IPS DF 4.7 (cell line): ENCODE results near the gene ADORA1.

Experiments used
- DNase-seq: peaks from one replicate; pipeline ENCODE4 v3.0.0-alpha.2; 2013; ENCODE audit warnings: low spot score; ENCODE audit errors: extremely low read depth

The ADORA1 gene

DNA sequence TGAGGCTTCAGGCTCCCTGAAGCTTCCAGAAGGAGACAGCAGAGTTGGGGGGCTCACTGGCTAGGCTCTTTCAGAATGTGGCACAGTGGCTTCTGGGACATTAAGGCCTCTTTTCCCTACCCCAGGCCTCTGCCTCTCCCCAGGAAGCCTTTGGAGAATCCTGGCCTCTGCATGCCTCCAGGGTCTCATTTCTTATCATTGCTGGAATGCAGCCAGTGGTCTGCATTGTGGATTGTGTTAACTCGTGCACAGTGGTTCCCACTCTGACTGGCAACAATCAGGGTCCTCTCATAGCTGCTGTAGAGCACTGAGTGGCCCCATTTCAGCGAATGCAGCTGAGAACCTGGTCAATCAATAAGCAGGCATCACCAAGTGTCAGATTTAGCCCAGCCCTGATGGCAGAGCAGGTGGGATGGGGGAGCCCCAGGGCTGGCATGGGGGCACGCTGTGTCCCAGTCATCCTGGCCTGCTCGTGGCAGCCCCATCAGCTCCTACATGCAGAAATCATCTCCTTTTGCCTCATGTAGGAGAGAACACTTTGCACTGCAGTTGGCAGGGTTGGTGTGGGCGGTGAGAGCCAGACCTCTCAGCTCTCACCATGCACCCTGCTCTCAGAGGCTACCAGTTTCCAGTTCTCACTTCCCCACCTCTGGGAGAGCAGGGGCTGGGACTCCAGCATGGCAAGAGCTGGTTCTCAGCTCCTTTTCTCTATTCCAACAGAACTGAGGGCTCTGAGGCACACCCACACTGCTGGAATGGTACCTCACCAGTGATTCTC lies 13.4 kb downstream of the ADORA1 start:
- no peak for DNase-seq

- no peak for DNase-seq
Measured at GRCh38 chr1:203142124-203142523, 14.6 kb downstream of the ADORA1 start.

DNA sequence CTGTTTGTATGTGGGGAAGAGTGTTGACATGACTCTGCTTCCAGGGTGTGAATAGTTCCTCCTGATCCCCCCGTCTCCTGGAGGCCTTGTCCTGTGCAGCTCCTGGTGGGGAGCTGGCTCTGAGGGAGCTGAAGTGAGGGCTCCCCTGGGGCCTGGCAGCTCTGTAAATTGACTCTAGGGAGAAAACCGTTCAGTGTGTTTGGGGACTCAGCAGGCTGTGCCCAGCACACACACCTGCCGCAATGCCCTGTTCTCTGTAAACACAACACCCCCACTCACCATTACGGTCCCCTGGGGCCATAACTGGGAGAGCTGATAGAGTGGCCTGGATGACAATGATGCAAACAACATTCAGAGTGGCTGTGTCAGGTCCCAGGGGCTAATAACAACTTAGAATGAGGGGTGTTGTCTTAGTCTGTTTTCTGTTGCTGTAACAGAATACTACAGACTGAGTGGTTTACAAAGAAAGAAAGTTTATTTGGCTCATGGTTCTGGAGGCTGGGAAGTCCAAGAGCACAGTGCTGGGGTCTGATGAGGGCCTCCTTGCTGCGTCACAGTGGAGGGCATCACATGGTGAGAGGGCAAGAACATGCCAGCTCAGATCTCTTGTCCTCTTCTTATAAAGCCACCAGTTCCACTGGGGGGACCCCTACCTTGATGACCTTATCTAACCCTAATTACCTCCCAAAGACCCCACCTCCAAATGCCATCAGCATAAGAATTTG lies 15.3 kb downstream of the ADORA1 start:
- no peak for DNase-seq

- no peak for DNase-seq
Measured at GRCh38 chr1:203143641-203144040, 16.1 kb downstream of the ADORA1 start.

- DNase-seq, result no peak
Measured at GRCh38 chr1:203144661-203145060, 17.1 kb downstream of the ADORA1 start.

DNA sequence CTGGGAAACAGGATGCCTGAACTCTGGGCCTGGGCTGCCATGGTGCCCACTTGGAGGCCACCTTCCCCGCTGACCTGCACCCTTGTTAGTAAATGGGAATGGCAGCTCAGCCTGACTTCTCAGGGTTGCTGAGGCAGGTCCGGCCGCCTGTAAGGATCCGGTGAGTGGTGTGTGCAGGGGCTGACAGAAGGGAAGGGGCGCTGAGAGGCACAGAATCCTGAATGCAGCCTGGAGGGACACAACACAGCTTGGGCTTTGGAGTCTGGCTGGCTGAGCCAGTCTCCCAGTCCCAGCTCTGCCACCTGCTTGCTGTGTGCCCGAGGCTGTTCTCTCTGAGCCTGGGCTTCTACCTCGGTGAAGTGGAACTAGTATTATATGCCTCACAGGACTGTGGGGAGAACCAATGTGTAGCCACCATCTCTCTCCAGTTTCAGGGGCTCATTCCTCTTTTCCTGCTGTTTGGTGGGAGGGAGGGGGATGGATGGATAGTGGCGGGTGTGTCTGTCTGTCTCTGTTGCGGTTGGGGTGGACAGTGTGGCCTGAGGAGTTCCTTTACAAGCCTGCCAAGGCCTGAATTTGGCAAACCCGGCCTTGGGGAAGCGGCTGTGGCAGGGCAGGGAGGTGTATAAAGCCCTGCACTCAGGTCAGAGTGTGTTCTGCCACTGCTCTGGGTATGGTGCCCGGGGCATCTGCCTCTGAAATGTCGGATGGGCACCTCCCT lies 18.0 kb downstream of the ADORA1 start:
- DNase-seq, result no peak

DNA sequence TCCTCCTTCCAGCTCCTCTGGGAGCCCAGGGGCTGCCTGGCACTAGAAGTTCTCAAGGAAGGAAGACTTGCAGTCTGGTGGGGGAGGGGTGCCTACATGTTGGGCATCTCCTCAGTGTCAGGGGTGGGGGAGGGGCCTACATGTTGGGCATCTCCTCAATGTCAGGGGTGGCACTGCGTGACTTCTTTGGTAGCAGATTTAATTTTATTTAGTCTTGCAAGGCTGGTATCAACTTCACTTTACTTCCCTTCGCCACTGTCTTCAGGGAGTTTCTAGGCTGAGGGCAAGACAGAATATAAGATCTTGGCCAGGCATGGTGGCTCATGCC lies 18.5 kb downstream of the ADORA1 start:
- DNase-seq, result no peak

DNA sequence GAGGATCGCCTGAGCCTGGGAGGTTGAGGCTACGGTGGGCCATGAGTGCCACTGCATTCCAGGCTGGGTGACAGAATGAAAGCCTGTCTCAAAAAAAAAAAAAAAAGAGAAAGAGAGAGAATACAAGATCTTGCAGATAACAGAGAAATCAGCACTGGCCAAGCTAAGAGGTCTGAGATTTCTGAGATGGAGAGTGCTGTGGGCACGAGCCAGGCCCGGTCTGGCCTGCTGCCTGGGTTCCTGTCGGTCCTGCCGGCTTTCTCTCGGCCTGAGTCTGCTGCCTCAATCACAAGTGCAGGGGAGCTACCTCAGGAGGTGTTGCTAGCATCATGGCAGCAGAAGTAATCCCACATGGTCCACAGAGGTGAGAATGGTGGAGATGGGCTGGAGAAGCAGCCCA lies 19.0 kb downstream of the ADORA1 start:
- no peak for DNase-seq

DNA sequence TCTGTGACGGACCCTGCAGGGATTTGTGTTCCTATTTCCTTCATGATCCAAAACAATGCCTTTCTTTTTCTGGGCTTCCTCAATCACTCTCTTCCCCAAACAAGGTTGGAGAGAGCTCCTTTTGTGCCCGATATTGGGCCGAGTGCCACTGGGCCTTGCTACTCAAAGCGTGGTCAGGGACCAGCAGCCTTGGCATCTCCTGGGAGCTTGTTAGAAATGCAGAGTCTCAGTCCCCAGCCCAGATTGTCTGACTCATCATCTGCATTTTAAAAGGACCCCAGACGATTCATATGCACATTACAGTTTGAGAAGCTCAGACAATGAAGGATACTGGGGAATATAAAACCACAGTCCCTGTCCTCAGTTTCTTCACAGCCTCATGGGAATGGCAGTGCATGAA lies 19.9 kb downstream of the ADORA1 start:
- no peak for DNase-seq

DNA sequence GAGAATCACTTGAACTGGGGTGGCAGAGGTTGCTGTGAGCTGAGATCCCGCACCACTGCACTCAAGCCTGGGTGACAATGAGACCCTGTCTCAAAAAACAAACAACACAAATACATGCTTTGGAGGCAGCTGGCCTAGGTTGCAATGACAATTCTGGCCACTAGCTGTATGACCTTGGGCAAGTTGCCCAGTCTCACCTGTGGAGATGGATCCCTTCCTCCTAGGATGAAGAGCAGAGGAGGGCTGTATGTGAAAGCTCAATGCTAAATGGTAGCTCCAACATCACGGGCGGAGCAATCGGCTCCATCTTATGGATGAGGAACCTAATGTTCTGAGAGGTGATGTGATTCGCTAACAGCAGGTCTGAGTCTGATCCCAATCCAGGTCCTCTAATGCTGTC lies 20.6 kb downstream of the ADORA1 start:
- peak; percentile 36 for DNase-seq

DNA sequence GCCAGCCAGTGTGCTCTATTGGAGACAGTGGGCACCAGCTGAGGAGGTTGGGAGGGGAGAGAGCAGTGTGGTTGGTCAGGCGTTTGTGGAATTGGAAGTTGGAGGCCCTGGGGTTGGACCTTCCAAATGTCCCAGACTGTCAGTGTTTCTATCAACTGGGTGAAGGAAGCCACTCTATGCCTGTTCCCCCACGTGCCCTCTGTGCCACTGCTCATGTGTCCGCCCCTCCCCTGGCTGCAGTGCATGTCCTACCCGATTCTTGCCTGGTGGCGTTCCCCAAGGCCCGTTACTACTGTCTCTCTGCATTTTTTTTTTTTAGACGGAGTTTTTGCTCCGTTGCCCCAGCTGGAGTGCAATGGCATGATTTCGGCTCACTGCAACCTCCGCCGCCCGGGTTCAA lies 21.1 kb downstream of the ADORA1 start:
- no peak for DNase-seq

DNA sequence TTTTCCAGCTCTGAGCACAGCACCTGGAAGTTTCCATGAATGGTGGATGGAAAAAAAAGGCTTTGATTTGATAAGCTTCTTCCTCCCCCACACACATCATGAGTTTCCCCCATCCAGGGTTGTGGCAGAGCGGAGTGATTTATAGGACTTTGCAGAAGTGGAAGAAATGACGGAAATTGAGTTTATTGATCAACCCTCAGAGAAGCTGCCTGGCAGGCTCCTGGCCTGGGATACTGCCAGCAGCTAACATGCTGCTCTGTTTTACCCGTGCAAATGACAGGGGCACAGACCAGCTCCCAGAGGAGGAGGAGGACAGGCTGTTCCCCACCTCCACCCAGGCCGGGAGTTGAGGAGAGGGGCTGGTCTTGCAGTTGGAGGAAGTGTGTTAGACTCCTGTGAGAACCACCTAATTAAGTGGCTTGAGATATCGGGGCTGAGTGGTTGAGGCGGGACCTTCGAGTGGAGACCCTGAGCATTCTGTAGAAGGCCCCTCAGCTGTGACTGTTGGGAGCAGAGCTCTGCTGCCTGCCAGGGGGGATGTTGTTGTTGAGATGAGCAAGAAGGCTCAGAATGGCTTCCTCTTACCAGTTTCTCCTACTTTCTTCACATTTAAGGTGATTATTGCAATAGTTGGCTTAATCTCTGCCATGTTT lies 21.8 kb downstream of the ADORA1 start:
- no peak for DNase-seq

DNA sequence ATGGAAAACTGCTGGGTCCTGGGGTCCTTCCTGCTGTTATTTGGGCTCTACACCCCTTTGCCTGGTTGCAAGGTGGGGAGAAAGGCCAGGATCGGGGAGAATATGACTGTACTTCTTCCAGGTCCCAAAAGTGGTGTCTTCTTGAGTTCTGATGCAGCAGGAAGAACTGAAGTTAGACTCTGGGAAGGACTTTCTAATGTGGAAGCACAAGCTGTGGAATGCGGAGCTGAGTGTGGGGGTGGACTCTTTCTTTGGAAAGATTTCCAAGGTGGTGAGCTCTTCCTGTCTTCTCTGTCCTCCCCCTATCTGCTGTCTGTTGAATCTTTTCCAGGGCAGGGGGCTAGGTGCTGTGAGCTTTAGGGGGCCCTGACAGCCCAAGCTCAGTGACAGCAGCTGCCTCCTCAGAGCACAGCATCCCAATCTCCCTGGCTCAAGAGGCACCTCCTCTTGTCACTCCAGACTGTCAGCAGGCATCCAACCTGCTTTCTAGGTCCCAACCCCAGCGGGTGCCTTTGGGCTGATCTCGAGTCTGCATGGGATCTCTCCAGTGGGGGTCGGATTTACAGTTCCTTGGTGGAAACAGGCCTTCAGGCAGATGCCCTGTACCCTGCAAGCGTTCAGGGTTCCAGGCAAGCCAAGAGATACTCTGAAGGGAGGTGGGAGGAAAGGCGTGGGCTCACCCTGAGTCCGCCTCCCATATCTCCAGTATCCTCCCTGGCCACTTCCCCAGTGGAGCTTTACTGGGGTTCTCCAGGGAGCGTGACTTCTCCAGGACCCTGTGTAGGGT lies 23.2 kb downstream of the ADORA1 start:
- no peak for DNase-seq

DNA sequence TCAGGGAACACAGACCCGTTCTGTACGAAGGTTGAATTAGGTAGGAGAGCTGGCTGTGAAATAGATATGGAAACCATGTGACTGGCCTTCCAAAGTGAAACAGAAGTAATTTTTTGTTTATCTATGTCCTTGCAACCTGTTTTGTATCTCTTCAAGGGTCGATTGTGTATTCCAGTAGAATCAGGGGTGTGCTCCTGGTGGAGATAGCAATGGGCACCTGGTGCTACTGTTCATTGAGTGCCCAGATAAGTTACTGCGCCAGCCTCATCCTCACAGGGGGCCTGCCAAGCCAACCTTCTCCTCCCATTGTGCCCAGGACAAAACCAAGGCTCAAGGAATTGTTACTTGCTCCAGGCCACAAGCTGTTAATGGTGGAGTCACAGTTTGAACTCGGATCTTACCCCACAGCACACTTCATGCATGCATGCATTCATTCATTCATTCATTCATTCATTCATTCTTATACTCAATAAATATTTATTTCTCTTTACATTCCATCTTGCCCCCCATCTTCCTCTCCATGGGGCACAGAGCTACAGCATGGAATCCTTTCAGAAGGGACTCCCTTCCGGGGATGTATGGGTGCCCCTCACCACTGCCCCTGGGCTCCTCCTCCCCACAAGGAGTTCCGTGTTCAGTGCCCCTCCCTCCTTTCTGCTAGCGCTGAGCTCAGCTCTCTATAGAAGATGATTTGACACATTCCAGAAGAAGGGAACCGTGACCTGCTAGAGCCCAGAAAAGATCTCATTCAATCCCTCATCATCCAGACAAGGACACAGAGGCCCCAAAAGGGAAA lies 24.0 kb downstream of the ADORA1 start:
- DNase-seq, result no peak

DNA sequence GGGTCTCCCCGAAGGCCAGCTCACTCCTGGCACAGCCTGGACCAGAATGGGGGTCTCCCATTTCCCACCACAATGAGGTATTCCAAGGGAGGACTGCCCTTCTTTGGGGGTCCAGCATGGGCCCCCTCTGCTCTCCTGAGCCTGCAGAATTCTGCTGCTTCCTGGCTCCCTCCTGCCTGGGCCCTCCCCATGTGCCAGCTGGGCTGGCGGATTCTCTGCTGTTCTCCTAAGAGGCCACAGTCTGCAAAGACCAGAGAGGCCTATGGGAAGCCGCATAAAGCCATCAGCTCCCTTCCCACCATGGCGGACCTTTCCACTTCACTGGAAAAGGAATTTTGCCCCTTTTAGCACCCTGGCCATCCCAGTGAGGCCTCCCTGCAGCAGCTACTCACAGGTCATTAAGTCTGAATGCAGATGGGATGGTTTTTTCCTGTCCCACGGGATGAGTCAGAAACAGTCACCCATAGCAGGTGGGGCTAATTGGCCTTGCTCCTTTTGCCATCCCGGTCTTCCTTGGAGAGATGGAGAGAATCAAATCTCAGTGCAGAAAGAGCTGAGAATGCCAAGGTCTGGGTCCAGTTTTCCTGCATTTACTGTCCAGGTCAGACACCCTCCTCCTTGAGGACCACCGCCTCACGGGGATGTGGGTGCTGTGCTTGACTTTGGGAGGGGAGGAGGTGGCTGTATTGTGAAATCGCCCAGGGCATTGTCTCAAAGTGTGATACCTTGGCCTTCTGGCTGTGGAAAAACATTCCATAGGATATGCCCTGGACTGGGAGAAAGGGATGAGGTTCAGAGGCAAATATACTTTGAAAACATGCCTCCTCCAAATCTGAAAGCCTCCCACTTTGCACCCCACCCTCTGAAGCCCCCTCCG lies 24.9 kb downstream of the ADORA1 start:
- DNase-seq, result no peak

- DNase-seq, result no peak
Measured at GRCh38 chr1:203153051-203153988, 25.8 kb downstream of the ADORA1 start.

DNA sequence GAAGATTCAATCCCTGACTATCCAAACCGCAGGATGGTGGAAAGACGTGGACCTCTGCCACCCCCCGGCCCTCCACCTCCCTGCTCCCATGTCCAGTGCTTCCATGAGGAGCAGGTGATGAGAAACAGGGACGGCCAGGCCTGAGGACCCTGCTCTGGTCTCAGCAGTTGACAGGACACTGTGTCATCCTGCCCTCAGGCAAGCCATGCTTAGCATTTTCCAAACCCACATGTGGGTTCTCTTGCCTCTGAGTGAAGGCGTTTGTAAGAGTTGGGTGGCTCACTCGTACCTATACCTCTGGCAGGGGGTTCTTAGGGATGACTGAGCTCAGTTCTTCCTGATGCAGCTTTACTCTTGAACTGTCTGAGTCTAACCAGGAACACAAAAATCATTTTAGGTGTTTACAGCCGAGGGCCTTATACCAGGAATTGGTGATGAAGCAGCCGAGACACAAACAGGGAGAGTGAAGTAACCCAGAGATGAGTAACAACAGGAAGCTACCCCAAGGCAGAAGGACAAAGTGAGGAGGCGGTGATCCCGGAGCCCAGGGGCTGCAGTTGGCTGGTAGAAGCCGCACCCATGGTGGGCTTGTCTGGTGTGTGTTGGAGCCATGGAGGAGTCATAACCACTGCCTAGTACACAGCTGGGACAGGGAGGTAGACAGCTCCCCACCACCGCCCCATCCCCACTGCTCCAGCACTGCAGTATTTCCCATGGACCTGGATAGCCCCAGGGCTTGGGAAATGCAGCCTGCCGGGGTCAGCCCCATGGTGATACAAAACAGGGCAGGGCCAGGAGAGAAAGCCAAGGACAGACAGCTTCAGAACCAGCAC lies 26.7 kb downstream of the ADORA1 start:
- DNase-seq, result no peak
